K562 (cell line): Measurements from ENCODE around the gene SFRP2.

Source experiments
- CTCF ChIP-seq, 3 experiments: IDR thresholded peaks in 2 of 3; conservative IDR thresholded peaks in 1 of 3; 2 replicates each; pipeline ENCODE4 v1.5.1; 2011 to 2012; ENCODE audit warnings: low read length in 3 of 3, mild to moderate bottlenecking in 3 of 3, control low read depth in 2 of 3, improper control_type of control experiment in 1 of 3, inconsistent platforms in 1 of 3, low read depth in 1 of 3, mixed read lengths in 1 of 3, moderate library complexity in 1 of 3; ENCODE audit not compliant: insufficient read depth in 2 of 3
- PHF21A ChIP-seq: fragments of 450-650 bp; IDR thresholded peaks from 2 replicates; pipeline ENCODE4 v1.6.1; 2017; ENCODE audit warnings: low read depth, borderline replicate concordance
- U2AF2 ChIP-seq: fragments of 200-400 bp; formaldehyde crosslinking; optimal IDR thresholded peaks from 2 replicates; pipeline ENCODE3; 2017; ENCODE audit warnings: low read depth, mild to moderate bottlenecking, low read length
- ZBTB2 ChIP-seq: fragments of 450-650 bp; IDR thresholded peaks from 2 replicates; pipeline ENCODE4 v1.6.1; 2016; ENCODE audit warnings: antibody characterized with exemption

- TF ChIP-seq PHF21A (no peak), CTCF (IDR thresholded peaks at IDR 0.05 in 2 of 3, conservative IDR thresholded peaks at IDR 0.05 in 1 of 3; ENCODE audit: insufficient read depth in 2 of 3, low read depth in 1 of 3, low read length in 3 of 3) (no peak), ZBTB2 (no peak), U2AF2 (no peak)
Measured at GRCh38 chr4:153788051-153788412, 851 bp downstream of the SFRP2 start.
